Measurements from ENCODE around the gene CATSPER4.

Gene CATSPER4

DNA sequence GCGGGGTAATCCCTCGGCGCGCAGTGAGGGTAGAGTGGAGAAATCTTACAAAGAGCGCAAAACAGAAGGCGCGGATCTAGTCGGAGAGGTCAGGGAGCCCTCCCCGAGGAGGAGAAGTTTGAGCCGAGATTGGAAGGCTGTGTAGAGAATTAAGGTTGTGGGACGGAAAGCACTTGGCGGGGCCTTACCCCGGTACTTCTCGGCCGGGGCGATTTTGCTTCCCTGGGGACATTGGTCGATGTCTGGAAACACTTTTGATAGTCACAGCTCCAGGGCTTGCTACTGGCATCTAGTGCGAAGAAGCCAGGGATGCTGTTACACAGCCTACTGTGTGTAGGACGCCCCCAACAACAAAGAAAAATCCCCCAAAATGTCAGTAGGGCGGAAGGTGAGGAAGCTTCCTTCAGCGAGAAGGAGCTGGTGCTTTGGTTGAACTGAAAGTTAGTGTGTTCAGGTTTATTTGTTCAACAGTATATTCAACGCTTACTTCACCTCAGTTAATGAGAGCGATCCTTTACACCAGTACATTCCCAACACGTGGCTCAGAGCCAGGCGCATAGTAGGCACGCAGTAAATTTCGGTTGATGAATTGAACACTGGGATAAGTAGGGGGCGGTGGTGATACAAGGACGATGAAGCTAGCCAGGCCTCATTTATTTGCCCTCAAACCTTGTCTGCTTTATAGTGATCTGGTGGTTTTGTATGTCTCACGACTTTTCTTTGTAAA is 44.4 kb downstream of the CATSPER4 start:
- no peak for DNase-seq (ENCODE audit: extremely low read depth in 1 of 2, low read depth in 1 of 2)

DNA sequence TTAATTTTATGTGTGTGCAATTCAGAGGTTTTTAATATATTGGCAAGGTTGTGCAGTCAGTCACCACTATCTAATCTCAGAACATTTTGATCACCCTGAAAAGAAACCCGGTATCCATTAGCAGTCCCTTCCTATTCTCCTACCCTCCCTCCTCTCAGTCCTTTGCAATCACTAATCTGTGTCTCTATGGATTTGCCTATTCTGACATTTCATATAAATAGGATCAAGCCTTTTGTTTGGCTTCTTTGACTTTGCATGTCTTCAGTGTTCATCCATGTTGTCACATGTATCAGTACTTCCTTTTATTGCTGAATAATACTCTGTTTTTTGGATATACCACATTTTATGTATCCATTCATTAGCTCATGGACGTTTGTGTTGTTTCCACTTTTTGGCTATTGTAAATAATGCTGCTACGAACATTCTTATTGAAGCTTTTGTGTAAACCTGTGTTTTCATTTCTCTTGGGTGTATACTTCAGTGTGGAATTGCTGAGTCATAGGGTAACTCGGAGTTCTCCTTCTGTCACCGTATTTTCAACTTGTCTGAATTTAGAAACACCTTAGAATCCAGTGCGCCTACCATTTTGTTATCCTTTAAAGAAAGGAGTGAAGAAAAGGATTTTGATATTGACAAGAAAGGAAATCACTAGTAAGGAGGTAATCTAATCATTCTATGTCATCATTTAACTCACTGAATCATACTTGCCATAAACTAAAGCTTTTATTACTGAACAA is 47.0 kb downstream of the CATSPER4 start:
- DNase-seq (ENCODE audit: extremely low read depth in 1 of 2, low read depth in 1 of 2): no peak

DNA sequence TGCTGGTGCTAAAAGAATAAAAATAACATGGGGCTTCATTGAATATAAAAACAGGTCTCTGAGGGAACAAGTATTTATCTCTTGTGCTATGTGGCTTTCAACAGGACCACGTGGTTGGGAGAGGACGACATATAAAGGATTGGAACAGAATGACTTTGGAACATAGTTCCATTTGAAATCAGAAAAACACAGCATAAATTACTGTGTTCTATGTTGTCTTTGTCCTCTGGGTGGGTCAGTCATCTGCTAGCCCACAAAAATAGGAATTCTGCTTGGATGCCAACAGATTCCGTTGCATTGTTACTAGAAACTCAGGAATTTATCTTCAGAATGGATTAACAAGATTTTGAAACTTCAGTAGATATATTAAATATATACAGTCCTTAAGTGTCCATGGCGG is 49.5 kb downstream of the CATSPER4 start:
- no peak for DNase-seq (ENCODE audit: extremely low read depth in 1 of 2, low read depth in 1 of 2)
